ENCODE measurements around the gene FRYL. TPM values are rescaled to one million over a fixed set of nuclear protein-coding genes. Genes with fewer than 3 reads are reported as not detected.

FRYL gene
- total RNA-seq, 1 experiment from 2014 or later = 43.1 TPM

- intact Hi-C loops (cut with micrococcal nuclease; ENCODE audit: unreplicated experiment) = loop anchor here (5.0 kb wide), 1 partner anchor 105 kb away; no protein-coding TSS in a partner anchor
- ChIA-PET POLR2A (ENCODE audit: low non-redundant PET) (no interaction called here), CTCF (no interaction called here)
- Histone ChIP-seq H3K4me3 (ENCODE audit: low read depth, low read length, poor library complexity, severe bottlenecking) (no peak overlapping the region), H3K9me3 (ENCODE audit: low read depth, low read length, poor library complexity, severe bottlenecking) (no peaks in the 10 kb centered on the region), H3K4me1 (ENCODE audit: insufficient read depth, low read length, poor library complexity, severe bottlenecking) (peaks cover 4% of the 10 kb centered on the region), H3K27me3 (replicated peaks; ENCODE audit: insufficient read depth, low read depth, low read length, poor library complexity) (no peaks in the 10 kb centered on the region), H3K36me3 (ENCODE audit: insufficient read depth, low read length, poor library complexity, severe bottlenecking) (no peaks in the 10 kb centered on the region), H3K27ac (ENCODE audit: low read depth, low read length, poor library complexity, severe bottlenecking) (no peak overlapping the region)
- DNase-seq (ENCODE audit: low spot score) = peak; percentile 51
- peak; percentile 46 for TF ChIP-seq CTCF (conservative IDR thresholded peaks at IDR 0.05; ENCODE audit: low read depth, low read length)
- TF ChIP-seq EZH2 (IDR thresholded peaks at IDR 0.05; ENCODE audit: borderline replicate concordance, low read depth, low read length, poor library complexity, severe bottlenecking) = no peak
- BruUV-seq (replicated peaks) = no TSS peak
These were observed 98.2 kb downstream of the FRYL start for GRCh38 chr4:48681856-48682255.

GRCh38 chr4:48680848-48681568, 99.1 kb downstream of the FRYL start:
- TF ChIP-seq EZH2 (IDR thresholded peaks at IDR 0.05; ENCODE audit: borderline replicate concordance, low read depth, low read length, poor library complexity, severe bottlenecking) (no peak), CTCF (conservative IDR thresholded peaks at IDR 0.05; ENCODE audit: low read depth, low read length) (no peak)
- Histone ChIP-seq H3K27ac (ENCODE audit: low read depth, low read length, poor library complexity, severe bottlenecking) (no peak overlapping the region), H3K4me3 (ENCODE audit: low read depth, low read length, poor library complexity, severe bottlenecking) (no peak overlapping the region), H3K27me3 (replicated peaks; ENCODE audit: insufficient read depth, low read depth, low read length, poor library complexity) (no peaks in the 10 kb centered on the region), H3K9me3 (ENCODE audit: low read depth, low read length, poor library complexity, severe bottlenecking) (no peaks in the 10 kb centered on the region), H3K36me3 (ENCODE audit: insufficient read depth, low read length, poor library complexity, severe bottlenecking) (no peaks in the 10 kb centered on the region), H3K4me1 (ENCODE audit: insufficient read depth, low read length, poor library complexity, severe bottlenecking) (peaks cover 4% of the 10 kb centered on the region)
- no TSS peak for BruUV-seq (replicated peaks)
- ChIA-PET POLR2A (ENCODE audit: low non-redundant PET) (no interaction called here), CTCF (no interaction called here)
- intact Hi-C loops (cut with micrococcal nuclease; ENCODE audit: unreplicated experiment) = loop anchor here (5.0 kb wide), 1 partner anchor 104 kb away; no protein-coding TSS in a partner anchor
- DNase-seq (ENCODE audit: low spot score) = no peak

- intact Hi-C loops (cut with micrococcal nuclease; ENCODE audit: unreplicated experiment) = no loop called here
- DNase-seq (ENCODE audit: low spot score) = no peak
- BruUV-seq (replicated peaks) = no TSS peak
- Histone ChIP-seq H3K4me3 (ENCODE audit: low read depth, low read length, poor library complexity, severe bottlenecking) (no peak overlapping the region), H3K36me3 (ENCODE audit: insufficient read depth, low read length, poor library complexity, severe bottlenecking) (no peaks in the 10 kb centered on the region), H3K9me3 (ENCODE audit: low read depth, low read length, poor library complexity, severe bottlenecking) (no peaks in the 10 kb centered on the region), H3K4me1 (ENCODE audit: insufficient read depth, low read length, poor library complexity, severe bottlenecking) (no peaks in the 10 kb centered on the region), H3K27ac (ENCODE audit: low read depth, low read length, poor library complexity, severe bottlenecking) (no peak overlapping the region), H3K27me3 (replicated peaks; ENCODE audit: insufficient read depth, low read depth, low read length, poor library complexity) (no peaks in the 10 kb centered on the region)
- ChIA-PET POLR2A (ENCODE audit: low non-redundant PET) (no interaction called here), CTCF (no interaction called here)
- TF ChIP-seq CTCF (conservative IDR thresholded peaks at IDR 0.05; ENCODE audit: low read depth, low read length) = no peak
- no peak for TF ChIP-seq EZH2 (IDR thresholded peaks at IDR 0.05; ENCODE audit: borderline replicate concordance, low read depth, low read length, poor library complexity, severe bottlenecking)
These were observed 106.5 kb downstream of the FRYL start for GRCh38 chr4:48673537-48673936.

Data from A673 (cell line).